HepG2 (cell line): Measurements from ENCODE around the gene ATP6V0D1. TPM values are rescaled to one million over a fixed set of nuclear protein-coding genes. Genes with fewer than 3 reads are reported as not detected.

ENCODE experiments used
- ATAC-seq: fragments of 200-7000 bp; cut with Tn5 transposase; 3 replicates; pipeline ENCODE4 v1.9.1; 2020; ENCODE audit warnings: mild to moderate bottlenecking, moderate library complexity
- BruUV-seq: library from RNA; stranded (reverse); fragments of 400-500 nt; replicated peaks from 2 replicates; lab custom pipeline; 2021; lab: Mats Ljungman, UMichigan
- CTCF ChIA-PET: fragments of 300-600 bp; formaldehyde crosslinking; extraction: SDS; loops from one replicate; lab custom pipeline; 2021; ENCODE audit warnings: low total read pairs, inconsistent platforms, low intra/inter-chr PET ratio; lab: Yijun Ruan, JAX
- POLR2A ChIA-PET: fragments of 350-600 bp; sonication (Branson Sonifier 250); formaldehyde crosslinking; loops from one replicate; lab custom pipeline; 2020; ENCODE audit warnings: antibody characterized with exemption, inconsistent platforms; lab: Yijun Ruan, JAX
- DNase-seq: peaks from one replicate; pipeline ENCODE4 v3.0.0-alpha.2; 2015; ENCODE audit warnings: low spot score
- FAIRE-seq: peaks from 3 replicates; lab custom pipeline; 2011; peaks lifted over from hg19 to GRCh38; lab: Jason Lieb, UNC
- H2AFZ ChIP-seq: one replicate; pipeline ENCODE4 v1.6.1; 2011; ENCODE audit warnings: low read length, inconsistent platforms
- H3K27ac ChIP-seq: fragments of 300-600 bp; 3 replicates; pipeline ENCODE4 v1.8.0; 2011; ENCODE audit warnings: mixed run types, mild to moderate bottlenecking, mixed read lengths, low read length, inconsistent platforms; ENCODE audit not compliant: insufficient read depth; ENCODE audit errors: extremely low read length
- H3K27me3 ChIP-seq, 2 experiments: fragments of 200-600 bp in 1 of 2; 2 replicates in 1 of 2; 3 replicates in 1 of 2; pipeline versions ENCODE4 v1.6.0 to v1.8.0; 2011; ENCODE audit warnings: low read length in 2 of 2, mild to moderate bottlenecking in 2 of 2, moderate library complexity in 2 of 2, inconsistent platforms in 1 of 2; ENCODE audit not compliant: insufficient read depth in 2 of 2, control insufficient read depth in 1 of 2
- H3K36me3 ChIP-seq, 2 experiments: fragments of 200-600 bp in 1 of 2; replicated peaks in 1 of 2; 2 replicates in 1 of 2; 3 replicates in 1 of 2; pipeline versions ENCODE4 v1.5.1 to v1.8.0; 2011; ENCODE audit warnings: low read length in 2 of 2, inconsistent platforms in 1 of 2; ENCODE audit not compliant: insufficient read depth in 2 of 2, control insufficient read depth in 1 of 2
- H3K4me1 ChIP-seq: 2 replicates; pipeline ENCODE4 v1.5.1; 2012; ENCODE audit warnings: low read length, inconsistent platforms; ENCODE audit not compliant: insufficient read depth
- H3K4me2 ChIP-seq: 2 replicates; pipeline ENCODE4 v1.6.0; 2011; ENCODE audit warnings: low read depth, low read length, inconsistent platforms
- H3K4me3 ChIP-seq, 3 experiments: fragments of 200-600 bp in 1 of 3; sonication (generic), shearing (Covaris generic) in 1 of 3; replicated peaks in 1 of 3; 2 replicates each; pipeline ENCODE4 v1.5.1; 2011 to 2016; ENCODE audit warnings: low read length in 3 of 3, inconsistent platforms in 2 of 3, low read depth in 2 of 3, mild to moderate bottlenecking in 2 of 3, control low read depth in 1 of 3, mixed read lengths in 1 of 3; ENCODE audit not compliant: insufficient read depth in 1 of 3
- H3K79me2 ChIP-seq: one replicate; pipeline ENCODE4 v1.6.1; 2011; ENCODE audit warnings: low read length, inconsistent platforms; ENCODE audit not compliant: insufficient read depth
- H3K9ac ChIP-seq: 2 replicates; pipeline ENCODE4 v1.6.0; 2011; ENCODE audit warnings: mild to moderate bottlenecking, low read depth, low read length, inconsistent platforms; ENCODE audit not compliant: insufficient read depth
- H3K9me3 ChIP-seq: 2 replicates; pipeline ENCODE4 v1.5.1; 2012; ENCODE audit warnings: mild to moderate bottlenecking, low read length
- H4K20me1 ChIP-seq: 2 replicates; pipeline ENCODE4 v1.6.0; 2011; ENCODE audit warnings: inconsistent platforms, mild to moderate bottlenecking, low read length, moderate library complexity; ENCODE audit not compliant: insufficient read depth
- ATM ChIP-seq: fragments of 450-650 bp; IDR thresholded peaks from 2 replicates; pipeline ENCODE4 v1.7.1; 2017; ENCODE audit warnings: mild to moderate bottlenecking, borderline replicate concordance
- CAMTA2 ChIP-seq: sonication (generic); formaldehyde crosslinking; IDR thresholded peaks from 2 replicates; pipeline ENCODE4 v1.4.0; 2020; ENCODE audit warnings: mild to moderate bottlenecking, missing genetic modification reagents, borderline replicate concordance
- FOSL2 ChIP-seq: sonication (generic); formaldehyde crosslinking; IDR thresholded peaks from 2 replicates; pipeline ENCODE4 v1.4.0; 2020; ENCODE audit warnings: missing genetic modification reagents
- HIC2 ChIP-seq: sonication (generic); formaldehyde crosslinking; IDR thresholded peaks from 2 replicates; pipeline ENCODE4 v1.9.0; 2022; ENCODE audit warnings: low read depth, missing genetic modification reagents
- KLF12 ChIP-seq: sonication (generic); formaldehyde crosslinking; IDR thresholded peaks from 2 replicates; pipeline ENCODE4 v1.4.0; 2020; ENCODE audit warnings: missing genetic modification reagents, borderline replicate concordance
- KLF15 ChIP-seq: sonication (generic); formaldehyde crosslinking; IDR thresholded peaks from 2 replicates; pipeline ENCODE4 v1.8.1; 2023; ENCODE audit warnings: borderline replicate concordance, mild to moderate bottlenecking, inconsistent platforms, missing genetic modification reagents, mixed read lengths
- SETDB1 ChIP-seq: sonication (generic); formaldehyde crosslinking; IDR thresholded peaks from 2 replicates; pipeline ENCODE4 v1.5.1; 2020; ENCODE audit warnings: missing genetic modification reagents, mild to moderate bottlenecking, borderline replicate concordance
- STAT6 ChIP-seq: sonication (generic); formaldehyde crosslinking; IDR thresholded peaks from 2 replicates; pipeline ENCODE4 v1.4.0; 2020; ENCODE audit warnings: missing genetic modification reagents, mild to moderate bottlenecking, borderline replicate concordance
- TBX3 ChIP-seq: fragments of 450-650 bp; IDR thresholded peaks from 2 replicates; pipeline ENCODE4 v1.6.1; 2017; ENCODE audit warnings: antibody characterized with exemption, mild to moderate bottlenecking, inconsistent platforms, borderline replicate concordance
- TMF1 ChIP-seq: sonication (generic); formaldehyde crosslinking; IDR thresholded peaks from 2 replicates; pipeline ENCODE4 v1.8.1; 2022; ENCODE audit warnings: low read depth, missing genetic modification reagents
- ZKSCAN5 ChIP-seq: sonication (generic); formaldehyde crosslinking; IDR thresholded peaks from 2 replicates; pipeline ENCODE4 v1.5.1; 2020; ENCODE audit warnings: mild to moderate bottlenecking, missing genetic modification reagents
- ZKSCAN8 ChIP-seq: IDR thresholded peaks from 2 replicates; pipeline ENCODE4 v1.6.1; 2016; ENCODE audit warnings: borderline replicate concordance, missing genetic modification reagents, missing compliant biosample characterization
- ZNF670 ChIP-seq: sonication (generic); formaldehyde crosslinking; IDR thresholded peaks from 2 replicates; pipeline ENCODE4 v1.8.0; 2022; ENCODE audit warnings: mild to moderate bottlenecking, missing genetic modification reagents, borderline replicate concordance
- ZNF674 ChIP-seq: sonication (generic); formaldehyde crosslinking; IDR thresholded peaks from 2 replicates; pipeline ENCODE4 v1.5.0; 2020; ENCODE audit warnings: low read depth, mild to moderate bottlenecking, missing genetic modification reagents
- ZNF770 ChIP-seq: sonication (generic); formaldehyde crosslinking; IDR thresholded peaks from 2 replicates; pipeline ENCODE4 v1.5.0; 2020; ENCODE audit warnings: mild to moderate bottlenecking, missing genetic modification reagents
- ZSCAN31 ChIP-seq: sonication (generic); formaldehyde crosslinking; IDR thresholded peaks from 2 replicates; pipeline ENCODE4 v1.5.0; 2020; ENCODE audit warnings: low read depth, mild to moderate bottlenecking, missing genetic modification reagents
- WGBS: methylation state at CpG from one replicate; pipeline ENCODE4 v1.1.6; 2017; ENCODE audit warnings: low lambda C conversion rate; 5-methylcytosine and 5-hydroxymethylcytosine counted together
- in situ Hi-C: cut with HindIII; loops from 2 replicates; pipeline ENCODE4 v1.10.0; 2017; ENCODE audit warnings: low pct_unique_long_range_greater_than_20kb; ENCODE audit not compliant: extremely low pct_ligation_motif_present
- intact Hi-C: fragments of 100-400 bp; cut with micrococcal nuclease; formaldehyde crosslinking; loops from one replicate; pipeline ENCODE4 v1.10.0; 2022; ENCODE audit not compliant: unreplicated experiment
- polyA plus RNA-seq, 8 experiments: library from polyadenylated mRNA; depleted of rRNA in 3 of 8; stranded (reverse) in 7 of 8; unstranded in 1 of 8; fragments of >200 nt; fragmentation: Illumina TruSeq in 4 of 8; extraction: Trizol in 4 of 8; gene quantifications; 2 replicates each; pipeline versions ENCODE4 v1.2.1 to v1.2.3, GENCODE V29; 2011 to 2016; ENCODE audit warnings: low read depth in 4 of 8, missing spikeins in 1 of 8, mixed read lengths in 1 of 8; ENCODE audit not compliant: insufficient read depth in 1 of 8
- total RNA-seq, 5 experiments: library from RNA; depleted of rRNA; stranded (reverse); fragments of >200 nt; fragmentation: Illumina TruSeq; extraction: Trizol; gene quantifications; 2 replicates each; pipeline ENCODE4 v1.2.3, GENCODE V29; 2016; ENCODE audit warnings: low read depth in 1 of 5

ATP6V0D1 gene
- total and polyA plus RNA-seq, 2 of the 13 experiments (the other 11 are each of a cell fraction or from before 2014, with no cell fraction given), result 51.1 to 61.3 TPM

- TF ChIP-seq HIC2 (CRISPR knock-in tag) (0 out of 2 replicates have a peak, but pooled peaks have one; percentile 32), KLF12 (CRISPR knock-in tag) (no peak), ZNF674 (CRISPR knock-in tag) (no peak), ZNF670 (CRISPR knock-in tag) (no peak), TMF1 (CRISPR knock-in tag) (no peak), ATM (no peak), ZKSCAN8 (CRISPR knock-in tag) (no peak), FOSL2 (CRISPR knock-in tag) (no peak), SETDB1 (no peak)
These were observed 47.4 kb upstream of the ATP6V0D1 start, which contains the start of gene RIPOR1 (continued) for GRCh38 chr16:67528222-67528869.

GRCh38 chr16:67526149-67526791 is 45.3 kb upstream of the ATP6V0D1 start:
- H3K4me3 ChIP-seq, result no peak overlapping the region
- DNase-seq, result no peak
- intact Hi-C loops, result no loop called here
- no TSS peak for BruUV-seq
- H3K36me3 ChIP-seq, result no peaks in the 10 kb centered on the region
- ChIA-PET POLR2A (no interaction called here), CTCF (no interaction called here)
- FAIRE-seq, result no peak
- no peaks in the 10 kb centered on the region for H3K9me3 ChIP-seq
- H3K79me2 ChIP-seq, result peaks cover 3% of the 10 kb centered on the region
- peaks cover 66% of the 10 kb centered on the region for H3K4me1 ChIP-seq
- no peak for ATAC-seq
- H3K9ac ChIP-seq, result no peak overlapping the region
- in situ Hi-C loops, result no loop called here
- no peak overlapping the region for H3K4me2 ChIP-seq
- H3K27ac ChIP-seq, result no peak overlapping the region
- 13% methylated on average over 3 of the region's 3 CpGs for WGBS
- H4K20me1 ChIP-seq, result peaks cover 9% of the 10 kb centered on the region; the same call in 1 of the 2 replicates
- H2AFZ ChIP-seq, result no peak overlapping the region
- H3K27me3 ChIP-seq, result peaks cover 9 to 37% of the 10 kb centered on the region in 2 experiments; a peak in 4 of 5 replicates
- TF ChIP-seq ZSCAN31 (CRISPR knock-in tag) (no peak), TBX3 (no peak), STAT6 (CRISPR knock-in tag) (no peak), ZKSCAN5 (CRISPR knock-in tag) (no peak), CAMTA2 (CRISPR knock-in tag) (no peak), ZNF770 (peak; percentile 93), KLF15 (CRISPR knock-in tag) (no peak)
